ENCODE measurements around the gene CLIC1. TPM values are rescaled to one million over a fixed set of nuclear protein-coding genes. Genes with fewer than 3 reads are reported as not detected.

Gene CLIC1
- total and polyA plus RNA-seq, 2 donors from 2014 or later = 456 to 489 TPM

DNA sequence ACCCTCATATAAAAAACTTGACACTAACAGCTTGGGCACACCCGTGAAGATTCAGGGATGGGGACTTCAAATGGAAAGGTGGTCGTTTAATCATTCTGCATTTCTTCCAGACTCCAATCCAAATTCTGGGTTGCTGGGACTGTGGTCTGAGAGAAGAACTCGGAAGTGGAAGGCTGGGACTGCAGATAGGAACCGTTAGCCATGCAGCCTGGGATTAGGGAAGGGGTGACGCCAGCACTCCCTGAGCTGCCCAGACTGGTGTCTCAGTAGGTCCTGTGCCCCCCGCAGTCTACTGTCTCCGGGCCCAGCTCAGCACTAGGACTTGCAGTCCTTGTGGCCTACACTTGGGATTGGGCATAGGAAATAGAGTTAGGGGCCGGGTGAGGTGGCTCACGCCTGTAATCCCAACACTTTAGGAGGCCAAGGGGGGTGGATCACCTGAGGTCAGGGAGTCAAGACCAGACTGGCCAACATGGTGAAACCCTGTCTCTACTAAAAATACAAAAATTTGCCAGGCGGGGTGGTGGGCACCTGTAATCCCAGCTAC, 511 bp upstream of the CLIC1 start:
- Histone ChIP-seq H3K27me3 (ENCODE audit: control insufficient read depth, insufficient read depth, low read length) (no peaks in the 10 kb centered on the region), H3K4me3 (ENCODE audit: low read length in 3 of 3) (peak overlapping the region; percentile 93 to 100 (median 98)), H3K27ac (ENCODE audit: low read depth in 2 of 2, low read length in 2 of 2) (peak overlapping the region; percentile 98 to 99), H3K36me3 (ENCODE audit: control insufficient read depth in 2 of 3, insufficient read depth in 3 of 3, low read length in 3 of 3) (peaks cover 1 to 19% (median 10%) of the 10 kb centered on the region in 3 donors), H3K9ac (ENCODE audit: low read length in 3 of 3) (peak overlapping the region; percentile 90 to 99 (median 99)), H3K4me1 (ENCODE audit: control insufficient read depth in 2 of 3, insufficient read depth in 2 of 3, low read depth in 1 of 3, low read length in 3 of 3) (peaks cover 10 to 35% (median 32%) of the 10 kb centered on the region in 3 donors), H3K9me3 (ENCODE audit: control insufficient read depth in 2 of 3, insufficient read depth in 1 of 3, low read length in 3 of 3) (no peaks in the 10 kb centered on the region)
- TF ChIP-seq, protein P1, sequence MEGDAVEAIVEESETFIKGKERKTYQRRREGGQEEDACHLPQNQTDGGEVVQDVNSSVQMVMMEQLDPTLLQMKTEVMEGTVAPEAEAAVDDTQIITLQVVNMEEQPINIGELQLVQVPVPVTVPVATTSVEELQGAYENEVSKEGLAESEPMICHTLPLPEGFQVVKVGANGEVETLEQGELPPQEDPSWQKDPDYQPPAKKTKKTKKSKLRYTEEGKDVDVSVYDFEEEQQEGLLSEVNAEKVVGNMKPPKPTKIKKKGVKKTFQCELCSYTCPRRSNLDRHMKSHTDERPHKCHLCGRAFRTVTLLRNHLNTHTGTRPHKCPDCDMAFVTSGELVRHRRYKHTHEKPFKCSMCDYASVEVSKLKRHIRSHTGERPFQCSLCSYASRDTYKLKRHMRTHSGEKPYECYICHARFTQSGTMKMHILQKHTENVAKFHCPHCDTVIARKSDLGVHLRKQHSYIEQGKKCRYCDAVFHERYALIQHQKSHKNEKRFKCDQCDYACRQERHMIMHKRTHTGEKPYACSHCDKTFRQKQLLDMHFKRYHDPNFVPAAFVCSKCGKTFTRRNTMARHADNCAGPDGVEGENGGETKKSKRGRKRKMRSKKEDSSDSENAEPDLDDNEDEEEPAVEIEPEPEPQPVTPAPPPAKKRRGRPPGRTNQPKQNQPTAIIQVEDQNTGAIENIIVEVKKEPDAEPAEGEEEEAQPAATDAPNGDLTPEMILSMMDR (IDR thresholded peaks at IDR 0.05; ENCODE audit: borderline replicate concordance, extremely low read depth, insufficient read depth) = no peak
- intact Hi-C loops (cut with DNase I) = no loop called here
- FAIRE-seq = no peak
- DNase-seq = peak in 1 of 5 donors; percentile 74

DNA sequence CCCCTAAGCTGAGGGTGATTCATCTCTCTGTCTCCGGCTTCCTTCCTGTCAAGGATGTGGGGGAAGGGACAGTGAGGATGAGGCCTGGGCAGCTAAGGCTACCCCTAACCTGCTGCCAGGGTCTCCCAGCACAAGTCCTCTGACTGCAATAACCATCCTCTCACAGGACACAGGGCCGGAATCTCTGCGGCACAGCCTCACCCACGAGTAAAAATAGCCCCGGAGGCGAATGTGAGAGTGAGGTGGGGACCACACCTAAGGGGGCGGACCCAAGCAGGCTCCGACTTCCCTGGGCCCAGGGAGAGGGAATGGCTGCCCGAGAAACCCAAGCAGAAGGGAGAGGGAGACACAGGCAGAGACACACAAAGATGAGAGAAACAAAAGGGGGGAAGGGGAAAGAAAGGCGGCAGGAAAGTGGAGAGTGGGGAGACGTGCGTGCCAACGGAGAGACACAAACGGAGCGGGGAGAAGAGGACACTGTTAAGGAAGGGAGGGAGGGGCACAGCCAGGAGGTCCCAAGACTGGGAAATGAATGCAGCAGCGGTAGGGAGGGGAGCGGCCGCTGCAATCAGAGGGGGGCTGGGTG, 1.4 kb downstream of the CLIC1 start:
- H3K9me3 ChIP-seq (ENCODE audit: control insufficient read depth in 2 of 3, insufficient read depth in 1 of 3, low read length in 3 of 3) = no peaks in the 10 kb centered on the region
- H3K4me1 ChIP-seq (ENCODE audit: control insufficient read depth in 2 of 3, insufficient read depth in 2 of 3, low read depth in 1 of 3, low read length in 3 of 3) = peaks cover 10 to 36% (median 28%) of the 10 kb centered on the region in 3 donors

DNA sequence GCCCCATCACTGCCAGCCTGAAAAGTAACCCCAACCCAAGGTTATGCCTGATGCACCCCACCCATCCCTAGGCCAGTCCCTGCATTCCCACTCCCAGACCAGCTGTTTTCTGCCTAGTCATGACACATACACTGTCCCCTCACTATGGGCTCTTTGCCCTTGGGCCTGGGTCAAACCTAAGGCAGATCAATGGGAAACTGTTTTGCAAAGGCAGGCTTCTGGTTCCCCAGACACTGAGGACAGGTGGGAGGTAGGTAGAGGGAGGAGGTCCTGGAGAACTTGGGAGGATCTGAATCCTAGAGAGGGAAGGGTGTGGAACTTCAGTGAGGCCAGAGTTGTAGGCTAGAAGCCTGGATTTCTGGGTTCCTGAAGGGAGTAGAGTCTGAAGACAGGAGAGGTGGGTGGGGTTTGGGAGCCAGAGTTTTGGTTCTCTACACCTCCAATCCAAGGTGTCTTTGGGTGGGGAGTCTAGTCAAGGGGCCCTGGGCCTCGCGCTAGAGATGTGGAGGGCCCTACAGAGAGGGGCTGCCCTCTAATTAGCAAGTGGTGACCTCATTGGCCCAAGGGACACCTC, 2.0 kb downstream of the CLIC1 start:
- FAIRE-seq = no peak
- intact Hi-C loops (cut with DNase I) = no loop called here
- no peaks in the 10 kb centered on the region for H3K9me3 ChIP-seq (ENCODE audit: control insufficient read depth in 2 of 3, insufficient read depth in 1 of 3, low read length in 3 of 3)
- H3K9ac ChIP-seq (ENCODE audit: low read length in 3 of 3) = peak overlapping the region in 2 of 3 donors; percentile 34 to 99
- TF ChIP-seq, protein P1 (IDR thresholded peaks at IDR 0.05; ENCODE audit: borderline replicate concordance, extremely low read depth, insufficient read depth) = no peak
- peak overlapping the region; percentile 93 to 100 (median 98) for H3K4me3 ChIP-seq (ENCODE audit: low read length in 3 of 3)
- peaks cover 0 to 28% (median 16%) of the 10 kb centered on the region in 3 donors for H3K36me3 ChIP-seq (ENCODE audit: control insufficient read depth in 2 of 3, insufficient read depth in 3 of 3, low read length in 3 of 3)
- peaks cover 10 to 36% (median 28%) of the 10 kb centered on the region in 3 donors for H3K4me1 ChIP-seq (ENCODE audit: control insufficient read depth in 2 of 3, insufficient read depth in 2 of 3, low read depth in 1 of 3, low read length in 3 of 3)
- peak in 1 of 5 donors; percentile 24 for DNase-seq
- H3K27ac ChIP-seq (ENCODE audit: low read depth in 2 of 2, low read length in 2 of 2) = peak overlapping the region; percentile 98 to 99
- H3K27me3 ChIP-seq (ENCODE audit: control insufficient read depth, insufficient read depth, low read length) = no peaks in the 10 kb centered on the region

More for the DNA sequence above, 1.4 kb downstream of the CLIC1 start:
- Histone ChIP-seq H3K36me3 (ENCODE audit: control insufficient read depth in 2 of 3, insufficient read depth in 3 of 3, low read length in 3 of 3) (peaks cover 0 to 28% (median 16%) of the 10 kb centered on the region in 3 donors), H3K4me3 (ENCODE audit: low read length in 3 of 3) (peak overlapping the region; percentile 93 to 100 (median 98)), H3K27me3 (ENCODE audit: control insufficient read depth, insufficient read depth, low read length) (no peaks in the 10 kb centered on the region), H3K27ac (ENCODE audit: low read depth in 2 of 2, low read length in 2 of 2) (peak overlapping the region; percentile 98 to 99), H3K9ac (ENCODE audit: low read length in 3 of 3) (peak overlapping the region; percentile 90 to 99 (median 99))
- TF ChIP-seq, protein P1 (IDR thresholded peaks at IDR 0.05; ENCODE audit: borderline replicate concordance, extremely low read depth, insufficient read depth) = no peak
- intact Hi-C loops (cut with DNase I) = no loop called here
- FAIRE-seq (no peak), DNase-seq (peak; percentile 43 to 87 (median 75))
